Inflammatory macrophage (primary cell): Measurements from ENCODE around the gene TMEM138.

ENCODE experiments used
- DNase-seq, 2 donors: peaks; one replicate each; pipeline ENCODE4 v3.0.0-alpha.2; 2020 to 2022

TMEM138 gene

DNA sequence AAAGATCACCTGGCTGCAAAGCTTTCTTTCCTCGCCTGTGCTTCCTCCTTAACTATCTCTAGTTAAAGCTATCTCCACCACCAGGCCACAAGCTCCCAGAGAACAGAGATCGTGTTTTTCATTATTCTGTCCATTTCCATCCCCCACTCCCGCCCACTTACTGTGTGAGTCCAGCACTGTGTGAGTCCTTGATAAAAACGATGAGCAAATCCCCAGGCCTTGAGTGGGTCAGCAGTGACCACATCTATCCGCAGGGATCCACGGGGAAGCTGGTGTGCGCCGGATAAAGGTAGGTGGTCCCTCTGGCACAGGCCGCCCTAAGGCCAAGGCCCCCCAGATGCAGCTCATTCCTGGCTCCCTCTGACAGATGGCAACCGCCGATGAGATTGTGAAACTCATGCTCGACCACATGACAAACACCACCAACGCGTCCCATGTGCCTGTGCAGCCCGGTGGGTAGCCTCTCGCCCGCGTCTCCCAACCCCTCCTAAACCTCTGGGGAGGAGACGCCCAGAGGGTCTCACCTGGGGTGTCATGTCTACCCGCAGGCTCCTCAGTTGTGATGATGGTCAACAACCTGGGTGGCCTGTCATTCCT, 19.9 kb upstream of the TMEM138 start:
- DNase-seq: peak in 1 of 2 donors; percentile 34

DNA sequence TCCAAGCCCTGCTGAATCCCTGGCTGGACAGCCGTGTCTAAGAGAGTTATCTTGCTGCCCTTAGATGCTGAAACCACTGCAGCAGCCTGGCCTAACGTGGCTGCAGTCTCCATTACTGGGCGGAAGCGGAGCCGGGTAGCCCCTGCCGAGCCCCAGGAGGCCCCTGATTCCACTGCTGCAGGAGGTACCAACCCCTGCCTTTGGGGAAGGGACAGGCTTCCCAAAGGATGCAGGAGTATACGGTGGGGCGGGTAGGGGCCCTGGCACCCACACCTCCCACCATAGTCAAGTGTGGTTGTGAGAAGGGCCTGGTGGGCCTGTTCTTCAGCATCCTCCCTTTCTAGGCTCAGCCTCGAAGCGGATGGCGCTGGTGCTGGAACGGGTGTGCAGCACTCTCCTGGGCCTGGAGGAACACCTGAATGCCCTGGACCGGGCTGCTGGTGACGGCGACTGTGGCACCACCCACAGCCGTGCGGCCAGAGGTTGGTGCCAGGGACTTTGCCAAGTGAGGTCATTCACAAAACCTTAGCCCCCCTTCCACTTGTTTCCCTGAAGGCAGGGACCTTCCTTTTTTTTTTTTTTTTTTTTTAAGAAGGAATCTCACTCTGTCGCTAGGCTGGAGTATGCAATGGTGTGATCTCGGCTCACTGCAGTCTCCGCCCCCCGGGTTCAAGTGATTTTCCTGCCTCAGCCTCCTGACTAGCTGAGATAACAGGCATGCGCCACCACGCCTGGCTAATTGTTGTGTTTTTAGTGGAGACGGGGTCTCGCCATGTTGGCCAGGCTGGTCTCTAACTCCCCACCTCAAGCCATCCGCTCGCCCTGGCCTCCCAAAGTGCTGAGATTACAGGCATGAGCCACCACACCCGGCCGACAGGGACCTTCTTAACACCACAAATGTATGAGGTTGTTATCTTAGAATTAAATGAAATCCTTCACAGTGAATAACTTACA, 18.1 kb upstream of the TMEM138 start:
- DNase-seq: no peak

DNA sequence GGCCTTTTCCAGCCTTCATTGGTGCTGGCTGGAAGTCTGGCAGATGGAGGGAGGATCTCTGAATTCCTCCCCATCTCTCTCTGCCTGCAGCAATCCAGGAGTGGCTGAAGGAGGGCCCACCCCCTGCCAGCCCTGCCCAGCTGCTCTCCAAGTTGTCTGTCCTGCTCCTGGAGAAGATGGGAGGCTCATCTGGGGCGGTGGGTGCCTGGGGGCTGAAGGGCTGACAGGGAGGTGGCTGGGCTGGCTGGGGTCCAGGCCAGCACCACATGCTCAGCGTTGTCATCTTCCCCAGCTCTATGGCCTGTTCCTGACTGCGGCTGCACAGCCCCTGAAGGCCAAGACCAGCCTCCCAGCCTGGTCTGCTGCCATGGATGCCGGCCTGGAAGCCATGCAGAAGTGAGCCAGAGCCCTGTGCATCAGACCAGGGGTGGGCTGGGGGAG, 17.0 kb upstream of the TMEM138 start:
- DNase-seq: no peak

DNA sequence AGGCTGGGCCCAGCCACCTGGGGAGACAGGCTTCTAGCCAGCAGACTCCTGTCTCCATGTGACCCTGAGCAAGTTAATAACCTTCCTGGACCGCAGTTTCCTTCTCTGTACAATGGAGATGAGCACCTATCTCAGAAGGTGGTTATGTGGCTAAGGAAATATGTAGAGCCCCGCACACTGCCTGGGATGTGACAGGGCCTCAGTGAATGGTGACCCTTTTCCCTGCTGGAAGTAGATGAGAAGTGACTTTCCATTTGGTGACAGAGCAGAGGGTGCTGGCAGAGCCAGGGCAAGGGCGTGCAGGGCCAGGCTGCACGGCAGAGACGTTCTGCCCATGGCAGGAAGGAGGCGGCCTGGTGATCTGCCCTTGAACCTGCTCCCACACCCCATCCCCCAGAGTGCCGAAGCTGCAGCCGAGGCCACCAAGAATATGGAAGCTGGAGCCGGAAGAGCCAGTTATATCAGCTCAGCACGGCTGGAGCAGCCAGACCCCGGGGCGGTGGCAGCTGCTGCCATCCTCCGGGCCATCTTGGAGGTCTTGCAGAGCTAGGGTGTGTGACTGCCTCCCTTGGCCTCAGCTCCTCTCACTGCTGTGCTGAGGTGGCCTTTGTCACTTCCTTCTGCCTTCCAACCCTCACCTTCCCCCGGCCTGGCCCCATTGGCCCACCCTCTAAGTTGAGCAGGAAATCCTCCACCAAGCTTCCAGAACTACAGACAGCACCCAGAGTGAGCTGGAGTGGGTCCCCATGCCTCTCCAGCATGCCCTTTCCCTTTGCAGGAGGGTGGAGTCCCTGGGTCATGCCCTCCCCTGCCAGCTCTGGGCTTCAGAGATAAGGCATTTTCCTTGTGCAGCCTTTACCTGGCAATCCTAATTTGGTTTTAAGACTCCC, 16.0 kb upstream of the TMEM138 start:
- no peak for DNase-seq

DNA sequence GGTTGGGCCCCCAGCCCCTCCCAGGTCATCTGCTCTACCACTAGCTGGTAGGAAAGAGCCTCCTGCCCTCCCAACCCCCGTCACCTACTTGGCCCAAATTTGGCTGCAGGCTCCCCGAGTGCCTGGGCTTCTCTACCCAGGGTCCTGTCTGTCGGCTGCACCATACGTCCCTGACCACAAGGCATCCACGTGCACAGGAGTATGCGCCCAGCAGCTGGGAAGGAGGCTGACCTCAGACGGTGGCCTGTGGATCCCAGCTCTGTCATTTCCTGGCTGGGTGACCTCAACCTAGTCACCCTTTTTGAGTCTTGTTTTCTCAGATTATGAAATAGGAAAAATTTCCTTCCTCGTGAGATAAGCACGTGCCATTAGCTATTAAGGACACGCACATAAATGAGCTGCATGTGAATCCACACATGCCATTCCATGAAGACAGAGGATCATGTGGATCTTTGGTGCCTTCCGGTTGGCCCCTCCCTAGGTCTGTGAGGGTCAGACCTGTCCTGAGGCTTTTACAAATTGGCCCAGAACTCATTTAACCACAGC, 14.2 kb upstream of the TMEM138 start:
- DNase-seq: peak; percentile 85 to 89

DNA sequence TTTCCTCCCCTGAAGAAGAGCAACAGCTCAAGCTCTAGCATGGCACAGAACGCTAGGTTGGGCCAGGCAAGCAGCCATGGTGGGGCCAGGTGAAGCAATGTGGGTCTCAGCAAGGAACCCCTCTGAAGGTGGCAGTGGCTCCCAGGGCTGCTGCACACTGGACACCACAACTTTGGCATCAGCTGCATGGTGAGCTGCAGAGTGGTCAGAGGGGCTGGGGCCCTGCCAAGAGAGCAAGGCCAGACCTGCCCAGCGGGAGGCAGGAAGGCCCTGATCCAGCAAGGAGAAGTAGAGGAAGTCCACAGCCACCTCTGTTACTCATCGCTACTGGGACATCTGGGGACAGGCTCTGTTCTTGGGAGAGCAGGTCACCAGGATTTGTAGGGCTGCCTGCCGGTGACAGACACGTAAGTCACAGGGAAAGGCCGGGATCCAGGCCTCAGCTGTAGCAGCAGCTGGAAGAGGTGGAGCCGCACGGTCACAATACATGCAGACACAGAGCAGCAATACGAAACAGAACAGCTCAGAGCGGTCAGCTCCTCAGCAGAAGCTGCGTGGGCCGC, 12.9 kb upstream of the TMEM138 start:
- DNase-seq: no peak

DNA sequence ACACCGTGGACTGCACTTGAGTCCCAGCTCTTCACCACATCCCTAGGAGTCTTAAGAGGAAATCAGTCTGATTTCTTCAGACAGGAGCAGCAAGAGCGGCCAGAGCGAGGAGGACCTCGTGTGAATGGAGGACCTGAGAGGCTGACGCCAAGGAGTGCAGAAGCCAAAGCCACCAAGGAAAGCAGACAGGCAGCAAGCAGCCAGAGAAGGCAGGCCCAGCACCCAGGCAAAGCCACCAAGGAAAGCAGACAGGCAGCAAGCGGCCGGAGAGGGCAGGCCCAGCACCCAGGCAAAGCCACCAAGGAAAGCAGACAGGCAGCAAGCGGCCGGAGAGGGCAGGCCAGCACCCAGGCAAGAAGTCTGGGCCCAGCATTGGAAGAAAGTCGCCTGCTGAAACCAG, 12.3 kb upstream of the TMEM138 start:
- DNase-seq: no peak

DNA sequence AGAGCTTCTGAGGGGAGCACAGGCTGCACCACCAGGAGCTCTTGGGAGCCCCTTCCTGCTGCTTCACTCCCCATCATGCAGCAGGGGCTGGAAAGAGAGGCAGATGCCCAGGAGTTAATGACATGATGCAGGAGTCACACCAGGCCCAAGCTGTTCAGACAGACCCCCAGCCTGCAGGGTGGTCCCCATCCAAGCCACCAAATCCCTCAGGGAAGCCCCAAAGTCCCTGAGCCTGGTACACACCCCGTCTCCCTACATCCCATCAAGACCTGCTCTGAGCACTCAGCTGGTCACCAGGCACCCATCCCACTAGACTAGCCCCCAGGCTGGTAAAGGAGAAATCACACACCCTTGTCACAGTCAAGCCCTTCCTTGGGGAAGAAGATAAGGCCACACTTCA, 11.8 kb upstream of the TMEM138 start:
- no peak for DNase-seq

DNA sequence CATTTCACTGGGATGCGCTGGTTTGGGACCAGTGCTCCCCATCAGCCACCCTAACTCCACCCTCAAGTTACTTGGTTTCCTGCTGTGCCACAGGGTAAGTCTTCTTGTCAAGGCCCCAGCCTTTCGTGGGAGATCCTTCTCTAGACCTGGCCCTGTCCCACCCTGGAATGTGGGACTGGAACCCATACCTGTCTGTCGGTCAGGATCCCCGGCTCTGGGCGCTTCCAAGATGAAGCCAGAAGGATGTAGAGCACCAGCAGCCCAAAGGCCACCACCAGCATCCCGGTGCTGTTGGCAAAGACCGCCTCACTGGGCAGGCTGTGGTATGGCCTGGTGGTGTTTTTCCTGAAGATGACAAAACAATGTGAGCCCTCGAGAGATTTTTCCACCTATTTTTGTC, 11.4 kb upstream of the TMEM138 start:
- no peak for DNase-seq

DNA sequence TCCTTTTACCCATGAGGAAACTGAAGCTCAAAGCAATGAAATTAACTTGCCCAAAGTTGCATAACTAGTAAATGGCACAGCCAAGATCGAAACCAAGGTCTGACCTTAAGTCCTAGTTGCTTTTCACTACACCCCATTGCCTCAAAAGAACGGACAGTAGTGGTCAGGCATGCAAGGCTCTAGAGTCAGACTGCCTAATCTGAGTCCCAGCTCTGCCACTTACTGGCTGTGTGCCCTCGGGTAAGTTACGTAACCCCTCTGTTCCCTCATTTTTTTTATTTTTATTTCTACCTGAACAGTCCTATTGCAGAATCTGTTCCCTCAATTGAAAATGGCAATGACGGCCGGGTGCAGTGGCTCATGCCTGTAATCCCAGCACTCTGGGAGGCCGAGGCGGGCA, 10.1 kb upstream of the TMEM138 start:
- DNase-seq: no peak

DNA sequence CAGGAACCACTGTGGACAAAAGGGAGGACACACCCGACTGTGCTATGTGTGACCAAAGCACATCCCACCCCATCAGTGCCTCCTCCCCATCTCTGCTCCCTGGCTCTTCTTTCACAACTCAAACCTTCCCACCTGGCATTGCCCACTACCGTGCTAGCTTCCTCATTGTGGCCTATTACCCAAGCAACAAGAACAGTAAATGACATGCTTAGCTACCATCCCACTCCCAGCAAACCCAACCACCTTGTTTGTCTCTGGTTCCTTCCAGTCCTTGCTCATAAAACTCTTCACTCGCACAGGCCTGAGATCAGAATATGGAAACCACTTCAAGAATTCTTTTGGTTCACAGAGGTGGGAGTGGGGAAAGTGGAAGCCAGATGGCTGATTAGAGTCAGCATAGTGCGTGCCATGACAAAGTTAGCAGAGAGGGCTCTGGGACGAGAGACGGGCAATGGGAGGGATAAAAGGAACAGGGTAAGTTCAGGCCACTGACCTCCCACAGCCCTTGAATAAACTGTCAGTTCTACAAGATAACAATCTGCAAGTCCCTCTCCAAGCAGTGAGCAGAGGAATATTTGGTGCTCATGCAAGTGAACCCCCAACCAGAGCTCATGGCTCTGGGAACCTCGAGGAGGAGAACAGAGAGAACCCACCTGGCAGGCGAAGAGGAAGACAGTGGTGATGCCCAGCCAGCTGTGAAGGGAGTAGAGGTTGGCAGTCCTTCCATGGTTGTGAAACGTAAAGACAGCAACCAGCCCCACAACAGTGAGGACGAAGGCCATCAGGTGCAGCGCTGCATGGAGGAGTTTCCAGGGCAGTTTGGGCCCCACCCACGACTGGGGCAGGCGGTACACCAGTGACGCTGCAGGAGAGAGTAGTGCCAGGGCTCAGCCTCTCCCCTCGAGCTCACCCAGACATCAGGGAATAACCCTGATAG, 8.8 kb upstream of the TMEM138 start:
- peak; percentile 20 to 55 for DNase-seq

DNA sequence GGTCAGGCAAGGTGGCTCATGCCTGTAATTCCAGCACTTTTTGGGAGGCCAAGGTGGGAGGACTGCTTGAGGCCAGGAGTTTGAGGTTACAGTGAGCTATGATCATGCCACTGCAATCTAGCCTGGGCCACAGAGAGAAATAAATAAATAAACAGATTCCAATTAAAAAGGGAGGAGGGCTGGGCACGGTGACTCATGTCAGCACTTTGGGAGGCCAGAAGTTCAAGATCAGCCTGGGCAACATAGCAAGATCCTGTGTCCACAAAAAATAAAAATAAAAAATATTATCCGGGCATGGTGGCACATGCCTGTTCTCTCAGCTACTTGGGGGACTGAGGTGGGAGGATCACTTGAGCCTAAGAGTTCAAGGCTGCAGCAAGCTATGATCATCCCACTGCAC, 8.0 kb upstream of the TMEM138 start:
- DNase-seq: no peak

DNA sequence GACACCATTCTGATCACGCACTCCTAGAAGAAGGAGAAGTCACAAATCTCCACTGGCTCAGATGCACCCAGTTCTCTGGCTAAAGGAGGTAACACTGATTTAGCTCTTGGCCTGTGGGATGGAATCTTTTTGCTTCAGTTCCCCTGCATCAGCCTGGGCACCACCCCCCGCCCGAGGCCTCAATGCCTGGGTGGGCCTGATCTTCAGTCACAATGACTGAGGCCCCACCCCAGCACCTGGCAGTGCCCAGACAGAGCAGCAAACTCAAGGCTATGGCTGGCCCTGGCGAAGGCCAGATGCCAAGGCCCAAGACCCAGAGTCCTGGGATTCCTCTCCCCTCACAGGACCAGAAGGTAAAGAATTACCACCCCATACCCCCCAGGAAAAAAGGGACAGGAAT, 5.5 kb upstream of the TMEM138 start:
- no peak for DNase-seq

DNA sequence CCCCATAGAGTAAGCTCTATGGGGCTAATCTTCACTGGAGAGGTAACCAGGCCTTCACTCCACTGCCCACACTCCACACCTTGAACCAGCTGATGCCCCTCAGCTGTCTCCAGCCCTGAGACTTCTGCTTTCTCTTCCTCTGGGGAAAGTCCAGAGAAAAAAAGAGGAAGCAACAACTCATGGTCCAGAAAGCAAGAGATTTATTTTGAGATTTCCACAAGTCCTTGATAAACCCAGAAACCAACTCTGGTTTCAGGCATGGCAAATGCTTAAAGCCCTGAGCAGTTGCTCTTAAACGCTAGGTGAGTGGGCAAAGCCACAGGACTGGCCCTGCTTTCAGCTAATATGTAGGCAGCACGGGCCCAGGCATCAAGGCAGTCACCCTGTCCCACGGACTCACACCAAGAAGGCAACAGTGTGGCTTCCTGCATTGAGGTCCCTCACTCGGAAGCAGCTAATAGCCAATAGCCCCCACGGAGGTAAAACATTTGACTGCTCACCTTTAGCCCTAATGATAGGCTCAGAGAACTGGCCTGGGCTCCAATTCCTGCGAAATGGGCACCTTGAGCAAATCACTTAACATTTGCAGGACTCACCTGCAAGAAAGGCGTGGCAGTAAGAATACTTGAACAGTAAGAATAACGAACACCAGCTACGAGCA, 4.8 kb upstream of the TMEM138 start:
- DNase-seq: peak; percentile 85 to 86

DNA sequence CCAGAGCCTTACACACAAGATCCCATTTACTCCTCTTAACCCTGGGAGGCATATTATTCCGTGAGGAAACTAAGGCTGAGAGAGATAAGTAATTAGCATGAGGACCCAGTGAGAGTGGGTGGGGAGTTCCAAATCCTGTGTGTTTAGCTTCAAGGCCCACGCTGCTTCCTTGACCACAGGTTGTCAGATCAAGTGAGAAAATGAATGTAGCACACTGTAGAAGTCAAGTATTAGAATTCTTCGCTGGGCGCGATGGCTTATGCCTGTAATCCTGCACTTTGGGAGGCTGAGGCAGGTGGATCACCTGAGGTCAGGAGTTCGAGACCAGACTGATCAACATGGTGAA, 4.3 kb upstream of the TMEM138 start:
- peak in 1 of 2 donors; percentile 34 for DNase-seq

DNA sequence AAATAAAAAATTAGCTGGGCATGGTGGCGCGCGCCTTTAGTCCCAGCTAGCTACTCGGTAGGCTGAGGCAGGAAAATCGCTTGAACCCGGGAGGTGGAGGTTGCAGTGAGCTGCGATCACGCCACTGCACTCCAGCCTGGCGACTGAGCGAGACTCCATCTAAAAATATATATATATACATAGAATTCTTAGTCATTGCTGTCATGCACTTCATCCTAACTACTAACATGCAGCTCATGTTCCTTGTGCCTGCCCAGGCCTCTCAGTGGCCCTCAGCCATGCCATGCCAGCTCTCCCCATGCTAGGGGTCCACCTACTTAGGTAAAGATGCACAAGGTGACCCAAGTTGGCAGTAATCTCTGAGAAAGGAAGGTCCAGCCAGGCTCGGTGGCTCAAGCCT, 3.6 kb upstream of the TMEM138 start:
- no peak for DNase-seq

DNA sequence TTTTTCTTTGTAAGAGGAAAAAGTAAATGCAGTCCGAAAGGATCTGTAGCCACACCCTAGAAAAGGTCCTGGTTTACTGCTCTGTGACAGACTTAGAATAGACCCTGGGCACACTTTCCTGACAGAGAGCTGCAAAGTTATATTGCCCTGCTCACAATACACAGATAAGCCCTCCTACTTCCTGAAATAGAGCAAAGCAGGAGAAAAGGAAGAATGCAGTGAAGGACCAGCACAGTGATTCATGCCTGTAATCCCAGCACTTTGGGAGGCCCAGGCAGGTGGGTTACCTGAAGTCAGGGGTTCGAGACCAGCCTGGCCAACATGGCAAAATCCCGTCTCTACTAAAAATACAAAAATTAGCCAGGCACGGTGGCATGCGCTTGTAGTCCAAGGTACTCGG, 2.7 kb upstream of the TMEM138 start:
- no peak for DNase-seq

DNA sequence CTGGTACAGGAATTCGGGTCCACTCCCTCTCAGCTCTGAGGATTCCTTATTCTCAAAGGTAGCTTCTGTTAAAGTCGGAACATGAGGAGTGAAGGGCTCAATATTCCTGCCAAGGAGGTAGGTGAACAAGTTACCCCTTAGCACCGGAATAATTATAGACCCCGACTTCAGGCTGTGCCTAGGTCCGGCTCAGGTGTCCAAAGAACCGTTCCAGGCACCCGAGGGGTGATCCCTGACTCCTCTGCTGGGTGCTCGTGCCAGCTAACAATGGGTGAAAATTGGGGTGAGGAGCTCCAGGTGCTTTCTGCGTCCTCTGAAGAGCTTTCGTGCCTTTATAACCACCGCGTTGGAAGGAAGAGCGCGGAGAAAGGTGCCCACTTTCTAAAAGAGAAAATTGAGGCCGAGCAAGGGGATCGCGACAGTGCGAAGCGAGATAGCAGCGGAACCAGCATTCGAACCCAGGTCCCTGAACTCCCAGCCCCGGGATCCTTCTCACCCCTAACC, 885 bp upstream of the TMEM138 start:
- no peak for DNase-seq

DNA sequence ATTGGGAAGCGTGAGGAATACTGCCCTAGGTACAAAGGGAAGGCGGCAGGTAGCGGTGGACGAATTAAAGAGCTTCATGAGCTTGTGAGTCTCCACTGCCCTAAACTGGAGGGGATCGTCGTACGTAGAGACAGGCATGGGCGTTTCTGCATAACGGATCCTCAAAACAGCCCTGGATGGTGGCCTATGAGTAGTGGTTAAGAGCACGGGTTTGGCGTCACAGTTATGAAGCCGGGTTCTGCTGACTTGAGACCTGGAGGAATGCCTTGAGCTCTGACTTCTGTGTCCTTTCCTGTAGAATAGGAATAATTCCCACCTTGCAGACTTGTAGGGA, 335 bp downstream of the TMEM138 start:
- DNase-seq: peak; percentile 53 to 67

DNA sequence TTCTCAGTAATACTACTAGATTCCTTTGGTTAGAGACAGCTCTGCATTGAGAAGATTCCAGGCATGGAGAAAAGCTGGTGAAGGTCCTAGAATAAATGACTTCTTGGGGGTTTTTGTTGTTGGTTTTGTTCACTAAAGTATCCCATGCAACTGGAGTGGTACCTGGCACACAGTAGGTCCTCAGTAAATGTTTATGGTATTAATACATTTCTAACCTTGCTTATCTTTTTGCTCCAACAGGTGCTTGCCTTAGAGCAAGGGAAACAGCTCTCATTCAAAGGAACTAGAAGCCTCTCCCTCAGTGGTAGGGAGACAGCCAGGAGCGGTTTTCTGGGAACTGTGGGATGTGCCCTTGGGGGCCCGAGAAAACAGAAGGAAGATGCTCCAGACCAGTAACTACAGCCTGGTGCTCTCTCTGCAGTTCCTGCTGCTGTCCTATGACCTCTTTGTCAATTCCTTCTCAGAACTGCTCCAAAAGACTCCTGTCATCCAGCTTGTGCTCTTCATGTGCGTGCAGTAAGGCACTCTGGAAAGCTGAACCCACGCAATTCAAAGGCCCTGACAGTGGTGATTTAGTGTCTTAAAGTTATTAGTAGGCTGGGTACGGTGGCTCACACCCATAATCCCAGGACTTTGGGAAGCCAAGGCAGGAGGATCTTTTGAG, 2.0 kb downstream of the TMEM138 start:
- peak; percentile 45 to 81 for DNase-seq
